HepG2 (cell line): Measurements from ENCODE around the gene VAMP2. TPM values are rescaled to one million over a fixed set of nuclear protein-coding genes. Genes with fewer than 3 reads are reported as not detected.

ENCODE experiments used
- DR1 ChIP-seq: sonication (generic); formaldehyde crosslinking; IDR thresholded peaks from 2 replicates; pipeline ENCODE4 v1.8.0; 2021; ENCODE audit warnings: mild to moderate bottlenecking, missing genetic modification reagents, inconsistent platforms
- FOXA1 ChIP-seq, 2 experiments: fragments of 450-650 bp in 1 of 2; sonication (generic) in 1 of 2; formaldehyde crosslinking in 1 of 2; IDR thresholded peaks; 2 replicates each; pipeline versions ENCODE4 v1.4.0 to v1.6.1; 2016 to 2020; ENCODE audit warnings: missing genetic modification reagents in 1 of 2
- FOXJ3 ChIP-seq: sonication (generic); formaldehyde crosslinking; IDR thresholded peaks from 2 replicates; pipeline ENCODE4 v1.4.0; 2020; ENCODE audit warnings: missing genetic modification reagents, mild to moderate bottlenecking, borderline replicate concordance
- GTF2F1 ChIP-seq: fragments of 150-350 bp; IDR thresholded peaks from 2 replicates; pipeline ENCODE4 v1.6.1; 2014; ENCODE audit warnings: low read length
- HNRNPK ChIP-seq: fragments of 200-400 bp; formaldehyde crosslinking; IDR thresholded peaks from 2 replicates; pipeline ENCODE4 v1.6.1; 2018; ENCODE audit warnings: low read length, low read depth, moderate library complexity, mild to moderate bottlenecking; ENCODE audit not compliant: poor library complexity, severe bottlenecking
- KLF16 ChIP-seq, 2 experiments: sonication (generic) in 1 of 2; formaldehyde crosslinking in 1 of 2; IDR thresholded peaks; 2 replicates each; pipeline versions ENCODE4 v1.6.1 to v1.8.0; 2016 to 2023; ENCODE audit warnings: missing genetic modification reagents in 2 of 2, missing compliant biosample characterization in 1 of 2
- MNT ChIP-seq: fragments of 450-650 bp; IDR thresholded peaks from 2 replicates; pipeline ENCODE4 v1.6.1; 2016
- MYNN ChIP-seq: sonication (generic); formaldehyde crosslinking; IDR thresholded peaks from 2 replicates; pipeline ENCODE4 v1.4.0; 2020; ENCODE audit warnings: mild to moderate bottlenecking, low read depth, missing genetic modification reagents
- NAIF1 ChIP-seq: sonication (generic); formaldehyde crosslinking; IDR thresholded peaks from 2 replicates; pipeline ENCODE4 v1.5.0; 2020; ENCODE audit warnings: mild to moderate bottlenecking, missing genetic modification reagents, borderline replicate concordance
- NFATC3 ChIP-seq: sonication (generic); formaldehyde crosslinking; IDR thresholded peaks from 2 replicates; pipeline ENCODE4 v1.5.1; 2020; ENCODE audit warnings: mild to moderate bottlenecking, missing genetic modification reagents
- NFKB2 ChIP-seq: sonication (generic); formaldehyde crosslinking; IDR thresholded peaks from 2 replicates; pipeline ENCODE4 v1.4.0; 2020; ENCODE audit warnings: missing genetic modification reagents, borderline replicate concordance
- PAX8 ChIP-seq: sonication (generic); formaldehyde crosslinking; IDR thresholded peaks from 2 replicates; pipeline ENCODE4 v1.8.0; 2022; ENCODE audit warnings: mild to moderate bottlenecking, missing genetic modification reagents, borderline replicate concordance
- RCOR2 ChIP-seq: IDR thresholded peaks from 2 replicates; pipeline ENCODE4 v1.6.1; 2016; ENCODE audit warnings: missing biosample characterization, missing genetic modification reagents
- SIX4 ChIP-seq: sonication (generic); formaldehyde crosslinking; IDR thresholded peaks from 2 replicates; pipeline ENCODE4 v1.4.0; 2020; ENCODE audit warnings: missing genetic modification reagents
- THAP11 ChIP-seq: IDR thresholded peaks from 2 replicates; pipeline ENCODE4 v1.6.1; 2016; ENCODE audit warnings: missing biosample characterization, missing genetic modification reagents
- ZBTB10 ChIP-seq: sonication (generic); formaldehyde crosslinking; IDR thresholded peaks from 2 replicates; pipeline ENCODE4 v1.4.0; 2020; ENCODE audit warnings: missing genetic modification reagents, borderline replicate concordance
- ZBTB7A ChIP-seq: sonication (generic); formaldehyde crosslinking; IDR thresholded peaks from 2 replicates; pipeline ENCODE4 v1.8.0; 2022; ENCODE audit warnings: mild to moderate bottlenecking, missing genetic modification reagents
- ZNF431 ChIP-seq: sonication (generic); formaldehyde crosslinking; IDR thresholded peaks from 2 replicates; pipeline ENCODE4 v1.9.0; 2022; ENCODE audit warnings: missing genetic modification reagents, low read depth, mild to moderate bottlenecking, borderline replicate concordance
- ZNF564 ChIP-seq: sonication (generic); formaldehyde crosslinking; IDR thresholded peaks from 2 replicates; pipeline ENCODE4 v1.8.1; 2023; ENCODE audit warnings: mild to moderate bottlenecking, missing genetic modification reagents
- ZNF652 ChIP-seq: IDR thresholded peaks from 2 replicates; pipeline ENCODE4 v1.6.1; 2016; ENCODE audit warnings: low read depth, borderline replicate concordance
- ZNF7 ChIP-seq: IDR thresholded peaks from 2 replicates; pipeline ENCODE4 v1.6.1; 2016; ENCODE audit warnings: missing biosample characterization, missing genetic modification reagents
- ZNF703 ChIP-seq: sonication (generic); formaldehyde crosslinking; IDR thresholded peaks from 2 replicates; pipeline ENCODE4 v1.5.1; 2020; ENCODE audit warnings: missing genetic modification reagents, mild to moderate bottlenecking, moderate library complexity, borderline replicate concordance
- ZNF720 ChIP-seq: sonication (generic); formaldehyde crosslinking; IDR thresholded peaks from 2 replicates; pipeline ENCODE4 v1.4.0; 2020; ENCODE audit warnings: missing genetic modification reagents
- ZNF776 ChIP-seq: sonication (generic); formaldehyde crosslinking; IDR thresholded peaks from 2 replicates; pipeline ENCODE4 v1.4.0; 2020; ENCODE audit warnings: mild to moderate bottlenecking, missing genetic modification reagents
- polyA plus RNA-seq, 8 experiments: library from polyadenylated mRNA; depleted of rRNA in 3 of 8; stranded (reverse) in 7 of 8; unstranded in 1 of 8; fragments of >200 nt; fragmentation: Illumina TruSeq in 4 of 8; extraction: Trizol in 4 of 8; gene quantifications; 2 replicates each; pipeline versions ENCODE4 v1.2.1 to v1.2.3, GENCODE V29; 2011 to 2016; ENCODE audit warnings: low read depth in 4 of 8, missing spikeins in 1 of 8, mixed read lengths in 1 of 8; ENCODE audit not compliant: insufficient read depth in 1 of 8
- total RNA-seq, 5 experiments: library from RNA; depleted of rRNA; stranded (reverse); fragments of >200 nt; fragmentation: Illumina TruSeq; extraction: Trizol; gene quantifications; 2 replicates each; pipeline ENCODE4 v1.2.3, GENCODE V29; 2016; ENCODE audit warnings: low read depth in 1 of 5
- TF ChIP-seq, protein P1 (sequence below): sonication (generic); formaldehyde crosslinking; IDR thresholded peaks from 2 replicates; pipeline ENCODE4 v1.5.0; 2020; ENCODE audit warnings: missing genetic modification reagents
- TF ChIP-seq, protein P2 (sequence below): sonication (generic); formaldehyde crosslinking; IDR thresholded peaks from 2 replicates; pipeline ENCODE4 v1.8.0; 2022; ENCODE audit warnings: missing genetic modification reagents, low read depth, mild to moderate bottlenecking, borderline replicate concordance

Gene VAMP2
- total and polyA plus RNA-seq, 2 of the 13 experiments (the other 11 are each of a cell fraction or from before 2014, with no cell fraction given): 3.9 to 17.2 TPM

- TF ChIP-seq NAIF1: peak; percentile 84
- TF ChIP-seq ZNF720: no peak
- TF ChIP-seq DR1 (CRISPR knock-in tag): no peak
- TF ChIP-seq GTF2F1: no peak
- peak; percentile 26 for TF ChIP-seq HNRNPK
- no peak for TF ChIP-seq PAX8 (CRISPR knock-in tag)
- no peak for TF ChIP-seq ZNF652 (CRISPR knock-in tag)
- TF ChIP-seq ZNF776: no peak
- peak in 1 of 2 experiments; percentile 59; a peak in 2 of 4 replicates for TF ChIP-seq KLF16 (CRISPR knock-in tag; IDR thresholded peaks at IDR 0.05)
- TF ChIP-seq ZBTB10 (CRISPR knock-in tag): no peak
- TF ChIP-seq, protein P1, sequence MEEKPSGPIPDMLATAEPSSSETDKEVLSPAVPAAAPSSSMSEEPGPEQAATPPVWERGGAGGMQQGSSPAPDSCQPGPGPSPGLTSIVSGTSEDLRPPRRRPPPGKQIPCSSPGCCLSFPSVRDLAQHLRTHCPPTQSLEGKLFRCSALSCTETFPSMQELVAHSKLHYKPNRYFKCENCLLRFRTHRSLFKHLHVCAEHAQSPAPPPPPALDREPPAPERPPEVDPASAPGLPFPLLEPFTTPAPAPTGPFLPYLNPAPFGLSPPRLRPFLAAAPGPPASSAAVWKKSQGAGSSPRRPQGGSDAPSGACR: peak; percentile 85; the same call in 1 of the 2 replicates
- TF ChIP-seq RCOR2: no peak
- TF ChIP-seq ZNF7 (CRISPR knock-in tag): no peak
- peak; percentile 69 for TF ChIP-seq THAP11 (CRISPR knock-in tag)
- TF ChIP-seq MNT: peak; percentile 92
- no peak for TF ChIP-seq ZNF703
- TF ChIP-seq ZNF431 (CRISPR knock-in tag): no peak
- peak; percentile 60 for TF ChIP-seq FOXA1 (IDR thresholded peaks at IDR 0.05)
- TF ChIP-seq FOXA1 (CRISPR knock-in tag; IDR thresholded peaks at IDR 0.05): peak; percentile 85
- no peak; the same call in 1 of the 2 replicates for TF ChIP-seq NFKB2 (CRISPR knock-in tag)
- no peak for TF ChIP-seq NFATC3
- TF ChIP-seq ZBTB7A (CRISPR knock-in tag): 0 out of 2 replicates have a peak, but pooled peaks have one; percentile 20
- TF ChIP-seq SIX4 (CRISPR knock-in tag): no peak
- TF ChIP-seq, protein P2, sequence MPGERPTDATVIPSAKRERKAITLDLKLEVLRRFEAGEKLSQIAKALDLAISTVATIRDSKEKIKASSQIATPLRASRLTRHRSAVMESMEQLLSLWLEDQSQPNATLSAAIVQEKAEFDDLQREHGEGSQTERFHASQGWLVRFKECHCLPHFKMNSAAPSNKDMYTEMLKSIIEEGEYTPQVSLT (CRISPR knock-in tag): no peak
- TF ChIP-seq MYNN (CRISPR knock-in tag): no peak
- TF ChIP-seq ZNF564: no peak
- peak; percentile 43; the same call in 1 of the 2 replicates for TF ChIP-seq FOXJ3 (CRISPR knock-in tag)
These were observed 6.3 kb downstream of the VAMP2 start (continued) for GRCh38 chr17:8156246-8156992.
